Measurements from ENCODE around the gene SYNJ1. TPM values are rescaled to one million over a fixed set of nuclear protein-coding genes. Genes with fewer than 3 reads are reported as not detected.
A peak's percentile ranks its signal among the peaks of the same experiment; 100 is the strongest.

The SYNJ1 gene
- total and polyA plus RNA-seq, 9 of the 15 experiments (the other 6 are each of a cell fraction or from before 2014, with no cell fraction given), result 2.4 to 10.6 (median 5.6) TPM

DNA sequence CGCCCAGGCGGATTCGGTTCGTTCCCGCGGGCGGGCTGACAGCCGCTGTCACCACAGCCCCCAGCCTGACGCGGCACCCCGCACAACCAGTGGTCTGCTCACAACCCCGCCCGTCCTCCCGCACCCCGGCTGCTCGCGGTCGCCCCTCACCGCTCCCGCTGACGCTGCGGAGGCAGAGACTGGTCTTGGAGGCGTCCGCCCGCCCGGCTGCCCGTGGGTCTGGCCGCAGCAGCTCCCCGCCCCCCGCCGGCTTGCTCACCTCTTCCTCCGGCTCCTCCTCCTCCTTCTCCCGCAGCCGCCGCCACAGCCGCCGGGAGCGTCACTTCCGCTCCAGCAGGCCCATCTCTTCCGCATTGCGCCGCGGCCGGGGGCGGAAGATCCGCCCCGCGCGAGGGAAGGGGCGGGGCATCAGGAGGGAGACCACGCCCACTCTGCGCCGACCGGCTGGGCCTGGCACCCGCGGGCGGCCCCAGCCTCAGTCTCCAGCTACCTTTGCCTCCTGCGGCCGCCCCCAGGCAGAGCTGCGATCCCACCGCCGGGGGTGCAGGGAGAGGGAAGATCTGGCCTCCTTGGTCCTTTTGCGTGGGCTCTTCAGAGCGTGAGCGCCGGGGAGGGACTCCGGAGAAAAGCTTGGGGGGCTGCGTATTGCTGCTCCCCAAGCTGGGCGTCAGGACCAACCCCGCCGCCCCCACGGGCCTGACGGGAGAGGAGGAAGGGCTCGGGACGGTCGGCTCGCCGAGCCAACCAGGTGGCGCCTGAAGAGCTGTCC, at the start of gene SYNJ1 (continued):
- TF ChIP-seq, protein P1, sequence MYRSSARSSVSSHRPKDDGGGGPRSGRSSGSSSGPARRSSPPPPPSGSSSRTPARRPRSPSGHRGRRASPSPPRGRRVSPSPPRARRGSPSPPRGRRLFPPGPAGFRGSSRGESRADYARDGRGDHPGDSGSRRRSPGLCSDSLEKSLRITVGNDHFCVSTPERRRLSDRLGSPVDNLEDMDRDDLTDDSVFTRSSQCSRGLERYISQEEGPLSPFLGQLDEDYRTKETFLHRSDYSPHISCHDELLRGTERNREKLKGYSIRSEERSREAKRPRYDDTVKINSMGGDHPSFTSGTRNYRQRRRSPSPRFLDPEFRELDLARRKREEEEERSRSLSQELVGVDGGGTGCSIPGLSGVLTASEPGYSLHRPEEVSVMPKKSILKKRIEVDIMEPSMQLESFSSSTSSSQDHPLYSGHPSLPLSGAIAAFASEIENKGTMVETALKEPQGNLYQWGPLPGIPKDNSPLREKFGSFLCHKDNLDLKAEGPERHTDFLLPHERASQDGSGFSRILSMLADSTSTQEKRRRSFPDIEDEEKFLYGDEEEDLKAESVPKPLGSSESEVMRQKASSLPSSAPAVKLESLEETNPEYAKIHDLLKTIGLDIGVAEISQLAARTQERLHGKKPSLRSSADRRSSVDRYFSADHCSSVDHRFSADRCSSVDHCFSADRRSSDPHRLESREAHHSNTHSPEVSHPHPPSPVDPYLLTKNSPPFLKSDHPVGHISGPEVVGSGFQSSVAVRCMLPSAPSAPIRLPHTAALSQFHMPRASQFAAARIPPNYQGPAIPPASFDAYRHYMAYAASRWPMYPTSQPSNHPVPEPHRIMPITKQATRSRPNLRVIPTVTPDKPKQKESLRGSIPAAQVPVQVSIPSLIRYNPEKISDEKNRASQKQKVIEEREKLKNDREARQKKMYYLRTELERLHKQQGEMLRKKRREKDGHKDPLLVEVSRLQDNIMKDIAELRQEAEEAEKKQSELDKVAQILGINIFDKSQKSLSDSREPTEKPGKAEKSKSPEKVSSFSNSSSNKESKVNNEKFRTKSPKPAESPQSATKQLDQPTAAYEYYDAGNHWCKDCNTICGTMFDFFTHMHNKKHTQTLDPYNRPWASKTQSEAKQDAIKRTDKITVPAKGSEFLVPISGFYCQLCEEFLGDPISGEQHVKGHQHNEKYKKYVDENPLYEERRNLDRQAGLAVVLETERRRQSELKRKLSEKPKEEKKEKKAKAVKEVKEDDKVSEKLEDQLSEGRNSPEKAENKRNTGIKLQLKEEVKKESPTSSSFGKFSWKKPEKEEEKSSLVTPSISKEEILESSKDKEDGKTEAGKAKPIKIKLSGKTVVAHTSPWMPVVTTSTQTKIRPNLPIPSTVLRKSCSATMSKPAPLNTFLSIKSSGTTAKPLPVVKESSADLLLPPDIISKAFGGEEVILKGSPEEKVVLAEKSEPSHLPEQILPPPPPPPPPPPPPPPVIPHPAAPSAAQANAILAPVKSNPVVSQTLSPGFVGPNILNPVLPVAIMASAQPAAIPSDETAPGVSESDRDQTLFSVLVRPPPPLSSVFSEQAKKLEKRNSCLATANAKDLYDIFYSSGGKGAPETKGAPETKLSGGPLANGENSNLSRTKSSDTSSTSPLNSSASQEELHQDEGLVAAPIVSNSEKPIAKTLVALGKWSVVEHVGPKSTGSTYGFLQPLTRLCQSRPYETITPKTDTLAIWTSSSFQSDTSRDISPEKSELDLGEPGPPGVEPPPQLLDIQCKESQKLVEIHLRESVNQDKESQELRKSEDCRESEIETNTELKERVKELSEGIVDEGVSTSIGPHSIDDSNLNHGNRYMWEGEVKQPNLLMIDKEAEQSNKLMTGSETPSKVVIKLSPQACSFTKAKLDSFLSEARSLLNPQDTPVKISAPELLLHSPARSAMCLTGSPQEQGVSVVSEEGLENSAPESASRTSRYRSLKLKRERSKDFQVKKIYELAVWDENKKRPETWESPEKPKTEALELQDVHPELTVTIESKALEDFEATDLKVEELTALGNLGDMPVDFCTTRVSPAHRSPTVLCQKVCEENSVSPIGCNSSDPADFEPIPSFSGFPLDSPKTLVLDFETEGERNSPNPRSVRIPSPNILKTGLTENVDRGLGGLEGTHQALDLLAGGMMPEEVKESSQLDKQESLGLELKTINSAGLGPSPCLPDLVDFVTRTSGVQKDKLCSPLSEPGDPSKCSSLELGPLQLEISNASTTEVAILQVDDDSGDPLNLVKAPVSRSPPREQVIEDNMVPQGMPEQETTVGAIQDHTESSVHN (IDR thresholded peaks at IDR 0.05; ENCODE audit: borderline replicate concordance in 1 of 2, low read depth in 1 of 2), result no peak
- peak; percentile 87 to 99; a peak in 3 of 4 replicates for TF ChIP-seq HDAC1 (IDR thresholded peaks at IDR 0.05)
- TF ChIP-seq FOXK2 (conservative IDR thresholded peaks at IDR 0.05 in 1 of 2, IDR thresholded peaks at IDR 0.05 in 1 of 2; ENCODE audit: low read depth in 2 of 2), result 0 out of 4 replicates have a peak, but pooled peaks of 1 of the 2 experiments have one; percentile 16
- TF ChIP-seq, protein P2, sequence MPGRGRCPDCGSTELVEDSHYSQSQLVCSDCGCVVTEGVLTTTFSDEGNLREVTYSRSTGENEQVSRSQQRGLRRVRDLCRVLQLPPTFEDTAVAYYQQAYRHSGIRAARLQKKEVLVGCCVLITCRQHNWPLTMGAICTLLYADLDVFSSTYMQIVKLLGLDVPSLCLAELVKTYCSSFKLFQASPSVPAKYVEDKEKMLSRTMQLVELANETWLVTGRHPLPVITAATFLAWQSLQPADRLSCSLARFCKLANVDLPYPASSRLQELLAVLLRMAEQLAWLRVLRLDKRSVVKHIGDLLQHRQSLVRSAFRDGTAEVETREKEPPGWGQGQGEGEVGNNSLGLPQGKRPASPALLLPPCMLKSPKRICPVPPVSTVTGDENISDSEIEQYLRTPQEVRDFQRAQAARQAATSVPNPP (IDR thresholded peaks at IDR 0.05; ENCODE audit: borderline replicate concordance, insufficient read depth, insufficient read length), result no peak
- peak; percentile 94 for TF ChIP-seq RBBP5 (IDR thresholded peaks at IDR 0.05; ENCODE audit: borderline replicate concordance, insufficient read depth, low read length, poor library complexity, severe bottlenecking)
- peak; percentile 71; the same call in 1 of the 2 replicates for TF ChIP-seq ZNF764 (CRISPR knock-in tag; IDR thresholded peaks at IDR 0.05; ENCODE audit: low read depth)
- TF ChIP-seq POLR2AphosphoS5 (IDR thresholded peaks at IDR 0.05; ENCODE audit: control insufficient read depth, insufficient read depth, low read depth, low read length), result peak; percentile 71
- peak; percentile 98 for TF ChIP-seq MIER1 (IDR thresholded peaks at IDR 0.05; ENCODE audit: low read depth)
- peak in 1 of 2 experiments; percentile 94; a peak in 2 of 4 replicates for TF ChIP-seq TEAD1 (CRISPR knock-in tag; IDR thresholded peaks at IDR 0.05)
- TF ChIP-seq, protein P3, sequence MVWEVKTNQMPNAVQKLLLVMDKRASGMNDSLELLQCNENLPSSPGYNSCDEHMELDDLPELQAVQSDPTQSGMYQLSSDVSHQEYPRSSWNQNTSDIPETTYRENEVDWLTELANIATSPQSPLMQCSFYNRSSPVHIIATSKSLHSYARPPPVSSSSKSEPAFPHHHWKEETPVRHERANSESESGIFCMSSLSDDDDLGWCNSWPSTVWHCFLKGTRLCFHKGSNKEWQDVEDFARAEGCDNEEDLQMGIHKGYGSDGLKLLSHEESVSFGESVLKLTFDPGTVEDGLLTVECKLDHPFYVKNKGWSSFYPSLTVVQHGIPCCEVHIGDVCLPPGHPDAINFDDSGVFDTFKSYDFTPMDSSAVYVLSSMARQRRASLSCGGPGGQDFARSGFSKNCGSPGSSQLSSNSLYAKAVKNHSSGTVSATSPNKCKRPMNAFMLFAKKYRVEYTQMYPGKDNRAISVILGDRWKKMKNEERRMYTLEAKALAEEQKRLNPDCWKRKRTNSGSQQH (CRISPR knock-in tag; IDR thresholded peaks at IDR 0.05), result peak; percentile 32; the same call in 1 of the 2 replicates
- TF ChIP-seq FOXA3 (CRISPR knock-in tag; conservative IDR thresholded peaks at IDR 0.05 in 1 of 2, IDR thresholded peaks at IDR 0.05 in 1 of 2), result peak in 1 of 2 experiments; percentile 18; a peak in 2 of 4 replicates

Data from K562 (cell line).